ENCODE data around the gene FAM118A. TPM values are rescaled to one million over a fixed set of nuclear protein-coding genes. Genes with fewer than 3 reads are reported as not detected.

Gene FAM118A
- total RNA-seq, 1 experiment from 2014 or later = 37.9 TPM

GRCh38 chr22:45334068-45334467 is 24.3 kb downstream of the FAM118A start:
- H3K79me2 ChIP-seq (ENCODE audit: insufficient read depth, low read length) = no peaks in the 10 kb centered on the region
- Mint-ChIP-seq H3K4me1 (0 out of 4 replicates have a peak, but pooled peaks cover 0 to 2% of the 10 kb centered on the region in 2 experiments), H3K4me3 (no peak overlapping the region), H3K27me3 (ENCODE audit: low read depth) (no peaks in the 10 kb centered on the region), H3K36me3 (ENCODE audit: insufficient read depth in 1 of 3, low read depth in 3 of 3) (peaks cover 6 to 79% (median 60%) of the 10 kb centered on the region in 3 experiments; a peak in 6 of 7 replicates), H3K27ac (no peak overlapping the region; a peak in 1 of 7 replicates), H3K9me3 (no peaks in the 10 kb centered on the region; a peak in 1 of 5 replicates)
- no peaks in the 10 kb centered on the region for H3K4me1 ChIP-seq (ENCODE audit: insufficient read depth, low read length)
- H2AK5ac ChIP-seq (ENCODE audit: insufficient read length, low read length) = no peak overlapping the region
- H3K23me2 ChIP-seq (ENCODE audit: insufficient read length, low read depth, low read length, poor library complexity, severe bottlenecking) = no peaks in the 10 kb centered on the region
- no peak overlapping the region for H4K8ac ChIP-seq (replicated peaks; ENCODE audit: insufficient read length, low read depth, low read length)
- H4K91ac ChIP-seq (ENCODE audit: insufficient read length, low read depth, low read length) = no peak overlapping the region
- no peak overlapping the region for H3K56ac ChIP-seq (ENCODE audit: insufficient read length, low read depth, low read length)
- no peaks in the 10 kb centered on the region for H3K27me3 ChIP-seq (ENCODE audit: insufficient read depth, low read length)
- H2BK120ac ChIP-seq (ENCODE audit: low read depth, low read length, poor library complexity, severe bottlenecking) = no peak overlapping the region
- H2AFZ ChIP-seq (ENCODE audit: low read length) = no peak overlapping the region
- H2BK20ac ChIP-seq (ENCODE audit: low read depth, low read length, poor library complexity, severe bottlenecking) = no peak overlapping the region
- WGBS (ENCODE audit: extremely low coverage, insufficient read length, low lambda C conversion rate) = no CpG with 5 or more reads among the region's 5 CpGs
- H3K18ac ChIP-seq (ENCODE audit: insufficient read length, low read depth, low read length) = no peak overlapping the region
- no peak for TF ChIP-seq CTCF (conservative IDR thresholded peaks at IDR 0.05)
- H3K23ac ChIP-seq (ENCODE audit: insufficient read length, low read depth, low read length) = no peak overlapping the region
- no peak overlapping the region for H3T11ph ChIP-seq (ENCODE audit: low read length)
- no peaks in the 10 kb centered on the region for H4K20me1 ChIP-seq (ENCODE audit: control insufficient read depth, insufficient read depth, insufficient read length)
- H2BK12ac ChIP-seq (ENCODE audit: insufficient read length, low read depth, low read length) = no peak overlapping the region
- no peaks in the 10 kb centered on the region for H3K79me1 ChIP-seq (ENCODE audit: insufficient read depth, low read depth, low read length, poor library complexity, severe bottlenecking)
- H3K4ac ChIP-seq (ENCODE audit: low read depth, low read length) = no peak overlapping the region
- no peaks in the 10 kb centered on the region for H3K9me3 ChIP-seq (ENCODE audit: control insufficient read depth, low read depth, low read length)
- H2BK15ac ChIP-seq (ENCODE audit: low read depth, low read length) = no peak overlapping the region
- H3K4me2 ChIP-seq (ENCODE audit: insufficient read depth, insufficient read length, low read length) = no peak overlapping the region
- no peak for DNase-seq
- no peak overlapping the region for H3K14ac ChIP-seq (ENCODE audit: insufficient read depth, low read length)
- no peak overlapping the region for H4K5ac ChIP-seq (ENCODE audit: insufficient read length, low read depth, low read length)
- no peak overlapping the region for H3K9ac ChIP-seq (ENCODE audit: extremely low read depth, insufficient read length, low read length)
- no peak overlapping the region for H3K27ac ChIP-seq (ENCODE audit: insufficient read length, low read depth, low read length)
- H2BK5ac ChIP-seq (ENCODE audit: insufficient read length, low read length) = no peak overlapping the region
